Progenitor cell of endocrine pancreas (in vitro differentiated cells): ENCODE data around the gene USP40. TPM values are rescaled to one million over a fixed set of nuclear protein-coding genes. Genes with fewer than 3 reads are reported as not detected.

Experiments used
- DNase-seq: peaks from one replicate; pipeline ENCODE4 v3.0.0; 2021; ENCODE audit warnings: low spot score; ENCODE audit not compliant: unreplicated experiment
- H3K27ac Mint-ChIP-seq: 2 replicates; pipeline ENCODE4 v1.8.0; 2021; ENCODE audit warnings: mild to moderate bottlenecking, moderate library complexity, mixed read lengths
- H3K27me3 Mint-ChIP-seq: 2 replicates; pipeline ENCODE4 v1.8.0; 2021; ENCODE audit warnings: mixed read lengths
- H3K36me3 Mint-ChIP-seq: 2 replicates; pipeline ENCODE4 v1.8.0; 2022; ENCODE audit warnings: mixed read lengths; ENCODE audit not compliant: insufficient read depth
- H3K4me1 Mint-ChIP-seq: 2 replicates; pipeline ENCODE4 v1.8.0; 2021; ENCODE audit warnings: low read depth, mixed read lengths
- H3K4me3 Mint-ChIP-seq: 2 replicates; pipeline ENCODE4 v1.8.0; 2021; ENCODE audit warnings: low read depth, mild to moderate bottlenecking, moderate library complexity, mixed read lengths
- H3K9me3 Mint-ChIP-seq: 2 replicates; pipeline ENCODE4 v1.8.0; 2021; ENCODE audit warnings: low read depth, mixed read lengths
- total RNA-seq: library from RNA; stranded (reverse); gene quantifications from 2 replicates; pipeline ENCODE4 v1.2.1, GENCODE V29; 2021
- TF ChIP-seq, protein P1 (sequence below): fragments of 200-600 bp; sonication (generic); IDR thresholded peaks from one replicate; pipeline ENCODE4 v1.5.0; 2021; ENCODE audit warnings: antibody characterized with exemption, mild to moderate bottlenecking; ENCODE audit not compliant: unreplicated experiment

The USP40 gene
- total RNA-seq, 1 donor from 2014 or later: 36.9 TPM

DNA sequence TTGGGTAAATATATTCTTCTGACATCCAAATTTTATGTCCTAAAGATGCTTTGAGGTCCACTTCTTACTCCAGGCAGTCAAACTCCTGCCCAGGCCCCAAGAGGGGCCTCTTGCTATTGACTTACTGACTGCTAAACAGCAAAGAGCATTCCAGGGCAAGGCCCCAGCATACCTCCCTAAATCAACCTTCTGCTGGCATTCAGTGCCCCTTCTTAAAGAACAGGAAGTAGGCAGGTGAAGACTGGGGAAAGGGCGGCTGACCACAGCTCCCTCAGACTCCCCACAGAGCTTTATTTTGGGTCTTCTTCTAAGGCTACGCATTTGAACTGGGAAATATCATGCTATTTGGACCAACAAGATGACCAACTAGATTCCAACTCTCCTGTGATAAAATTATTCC lies 68.9 kb downstream of the USP40 start:
- peaks cover 15% of the 10 kb centered on the region for H3K36me3 Mint-ChIP-seq
- no peaks in the 10 kb centered on the region for H3K4me1 Mint-ChIP-seq
- no peak overlapping the region for H3K27ac Mint-ChIP-seq
- no peak for DNase-seq
- no peaks in the 10 kb centered on the region for H3K27me3 Mint-ChIP-seq
- peaks cover 2% of the 10 kb centered on the region for H3K9me3 Mint-ChIP-seq
- TF ChIP-seq, protein P1, sequence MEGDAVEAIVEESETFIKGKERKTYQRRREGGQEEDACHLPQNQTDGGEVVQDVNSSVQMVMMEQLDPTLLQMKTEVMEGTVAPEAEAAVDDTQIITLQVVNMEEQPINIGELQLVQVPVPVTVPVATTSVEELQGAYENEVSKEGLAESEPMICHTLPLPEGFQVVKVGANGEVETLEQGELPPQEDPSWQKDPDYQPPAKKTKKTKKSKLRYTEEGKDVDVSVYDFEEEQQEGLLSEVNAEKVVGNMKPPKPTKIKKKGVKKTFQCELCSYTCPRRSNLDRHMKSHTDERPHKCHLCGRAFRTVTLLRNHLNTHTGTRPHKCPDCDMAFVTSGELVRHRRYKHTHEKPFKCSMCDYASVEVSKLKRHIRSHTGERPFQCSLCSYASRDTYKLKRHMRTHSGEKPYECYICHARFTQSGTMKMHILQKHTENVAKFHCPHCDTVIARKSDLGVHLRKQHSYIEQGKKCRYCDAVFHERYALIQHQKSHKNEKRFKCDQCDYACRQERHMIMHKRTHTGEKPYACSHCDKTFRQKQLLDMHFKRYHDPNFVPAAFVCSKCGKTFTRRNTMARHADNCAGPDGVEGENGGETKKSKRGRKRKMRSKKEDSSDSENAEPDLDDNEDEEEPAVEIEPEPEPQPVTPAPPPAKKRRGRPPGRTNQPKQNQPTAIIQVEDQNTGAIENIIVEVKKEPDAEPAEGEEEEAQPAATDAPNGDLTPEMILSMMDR: no peak
- no peak overlapping the region for H3K4me3 Mint-ChIP-seq

DNA sequence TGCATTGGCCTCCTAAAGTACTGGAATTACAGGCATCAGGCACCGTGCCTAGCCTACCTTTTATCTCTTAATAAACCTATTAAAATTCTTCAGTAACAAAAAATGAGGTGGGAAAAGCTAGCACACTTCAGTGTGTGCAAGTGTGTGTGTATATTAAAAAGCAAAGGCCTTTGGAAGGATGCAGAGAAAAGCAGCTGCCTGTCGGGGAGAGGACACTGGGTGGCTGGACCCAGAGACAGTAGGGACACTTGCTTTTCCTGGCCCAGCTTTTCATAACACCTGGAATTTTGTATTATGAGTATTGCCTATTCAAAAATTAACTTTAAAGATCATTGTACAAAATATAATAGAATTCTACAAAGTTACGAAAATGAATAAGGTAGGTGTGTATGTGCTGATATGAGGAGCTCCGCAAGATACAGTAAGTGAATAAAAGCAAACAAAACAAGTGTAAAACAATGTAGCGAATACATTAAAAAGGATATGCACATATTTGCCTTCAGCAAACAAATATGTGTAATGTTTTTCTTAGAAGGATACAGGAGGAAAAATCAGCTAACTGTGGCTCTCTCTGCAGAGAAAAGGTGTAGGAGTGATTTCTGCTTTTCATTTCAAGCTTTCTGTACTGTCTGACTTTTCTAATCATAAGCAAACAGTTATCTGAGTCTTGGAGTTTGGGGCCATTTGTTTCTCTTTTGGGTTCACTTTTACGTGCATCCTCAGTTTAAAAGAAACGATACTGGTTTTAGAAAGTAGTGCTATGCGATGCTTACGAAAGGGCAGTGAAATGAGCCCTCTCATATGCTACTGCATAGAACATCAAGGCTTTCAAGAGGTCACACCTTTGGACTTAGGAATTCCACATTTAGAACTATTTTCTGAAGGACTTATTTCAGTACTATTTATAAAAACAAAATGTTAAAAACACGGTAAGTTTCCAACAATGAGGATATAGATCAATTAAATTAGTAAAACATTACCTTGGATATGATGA lies 70.8 kb downstream of the USP40 start:
- DNase-seq: no peak
- Mint-ChIP-seq H3K9me3 (no peaks in the 10 kb centered on the region), H3K27ac (no peak overlapping the region), H3K4me1 (no peaks in the 10 kb centered on the region), H3K27me3 (no peaks in the 10 kb centered on the region), H3K4me3 (no peak overlapping the region), H3K36me3 (peaks cover 6% of the 10 kb centered on the region)
- TF ChIP-seq, protein P1: no peak

DNA sequence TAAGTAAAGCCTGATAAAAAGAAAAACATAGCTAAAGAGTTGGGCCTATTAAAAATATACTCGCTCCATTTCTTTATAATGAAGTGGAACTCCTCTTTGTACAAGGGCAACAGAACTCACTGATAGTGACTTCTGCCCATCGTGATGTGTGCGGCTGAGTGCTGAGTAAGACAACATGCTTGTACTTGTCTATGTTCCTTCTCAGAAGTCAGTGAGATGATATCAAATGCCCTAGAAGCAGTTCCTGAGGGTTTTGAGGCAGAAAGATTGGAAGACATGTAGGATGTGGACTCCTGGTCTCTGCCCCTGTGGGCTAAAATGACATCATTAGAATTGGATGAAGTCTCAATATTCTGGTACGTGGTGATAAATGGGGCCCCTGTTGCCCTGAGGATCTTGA lies 73.8 kb downstream of the USP40 start:
- no peak overlapping the region for H3K4me3 Mint-ChIP-seq
- H3K9me3 Mint-ChIP-seq: no peaks in the 10 kb centered on the region
- no peaks in the 10 kb centered on the region for H3K4me1 Mint-ChIP-seq
- TF ChIP-seq, protein P1: no peak
- DNase-seq: no peak
- no peak overlapping the region for H3K27ac Mint-ChIP-seq
- H3K36me3 Mint-ChIP-seq: peaks cover 8% of the 10 kb centered on the region
- no peaks in the 10 kb centered on the region for H3K27me3 Mint-ChIP-seq

DNA sequence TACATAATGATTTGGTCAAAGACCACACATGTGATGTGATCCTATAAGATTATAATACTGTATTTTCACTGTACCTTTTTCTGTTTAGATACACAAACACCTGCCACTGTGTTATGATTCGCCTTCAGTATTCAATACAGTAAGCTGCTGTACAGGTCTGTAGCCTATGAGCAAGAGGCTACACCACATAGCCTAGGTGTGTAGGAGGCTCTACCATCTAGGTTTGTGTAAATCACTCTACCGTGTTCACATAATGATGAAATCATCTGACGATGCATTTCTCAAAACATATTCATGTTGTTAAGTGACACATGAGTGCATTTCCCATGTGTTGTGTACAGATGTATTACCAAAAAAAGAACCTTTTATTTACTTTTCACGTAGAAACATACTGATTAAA lies 74.5 kb downstream of the USP40 start:
- no peak overlapping the region for H3K27ac Mint-ChIP-seq
- H3K4me1 Mint-ChIP-seq: no peaks in the 10 kb centered on the region
- peaks cover 8% of the 10 kb centered on the region for H3K36me3 Mint-ChIP-seq

DNA sequence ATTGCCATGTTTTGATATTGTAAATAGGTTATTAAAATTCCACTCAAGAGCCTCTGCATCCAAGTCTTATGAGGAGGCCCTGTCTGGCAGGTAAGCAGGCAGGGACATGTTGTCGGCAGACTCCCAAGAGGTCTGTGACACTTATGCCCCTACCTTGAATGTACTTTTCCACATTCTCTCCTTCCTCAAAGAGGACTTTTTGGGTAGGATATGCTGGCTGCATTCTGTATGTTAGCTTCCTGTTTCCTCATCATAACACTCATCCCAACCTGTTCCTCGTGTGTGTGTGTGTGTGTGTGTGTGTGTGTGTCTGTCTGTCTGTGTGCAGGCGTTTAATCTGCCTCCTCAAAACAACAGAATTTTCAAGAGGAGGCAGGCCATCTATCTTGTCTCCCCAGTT lies 75.3 kb downstream of the USP40 start:
- Mint-ChIP-seq H3K36me3 (peaks cover 8% of the 10 kb centered on the region), H3K9me3 (no peaks in the 10 kb centered on the region), H3K27me3 (no peaks in the 10 kb centered on the region), H3K27ac (no peak overlapping the region), H3K4me3 (no peak overlapping the region), H3K4me1 (no peaks in the 10 kb centered on the region)
- DNase-seq: no peak
- TF ChIP-seq, protein P1: no peak

More for the DNA sequence above, 74.5 kb downstream of the USP40 start:
- TF ChIP-seq, protein P1: no peak
- no peak for DNase-seq
- H3K9me3 Mint-ChIP-seq: no peaks in the 10 kb centered on the region
- H3K4me3 Mint-ChIP-seq: no peak overlapping the region
- H3K27me3 Mint-ChIP-seq: no peaks in the 10 kb centered on the region
